Gastrocnemius medialis (tissue), 4 donors: ENCODE data around the gene TLL2.

Source experiments
- POLR2A ChIP-seq, 2 donors: fragments of 450-650 bp; IDR thresholded peaks; one replicate each; pipeline ENCODE4 v1.6.1; 2017; ENCODE audit warnings: antibody characterized with exemption in 2 of 2, mild to moderate bottlenecking in 2 of 2, moderate library complexity in 2 of 2
- TF ChIP-seq, protein P1 (sequence below), 5 experiments: fragments of 450-650 bp in 3 of 5; fragments of 200-600 bp in 2 of 5; sonication (generic) in 2 of 5; IDR thresholded peaks in 4 of 5; conservative IDR thresholded peaks in 1 of 5; 1 replicate in 4 of 5; 2 replicates in 1 of 5; pipeline ENCODE4 v1.5.1; 2016 to 2019; ENCODE audit warnings: antibody characterized with exemption in 5 of 5, mild to moderate bottlenecking in 3 of 5, moderate library complexity in 3 of 5

DNA sequence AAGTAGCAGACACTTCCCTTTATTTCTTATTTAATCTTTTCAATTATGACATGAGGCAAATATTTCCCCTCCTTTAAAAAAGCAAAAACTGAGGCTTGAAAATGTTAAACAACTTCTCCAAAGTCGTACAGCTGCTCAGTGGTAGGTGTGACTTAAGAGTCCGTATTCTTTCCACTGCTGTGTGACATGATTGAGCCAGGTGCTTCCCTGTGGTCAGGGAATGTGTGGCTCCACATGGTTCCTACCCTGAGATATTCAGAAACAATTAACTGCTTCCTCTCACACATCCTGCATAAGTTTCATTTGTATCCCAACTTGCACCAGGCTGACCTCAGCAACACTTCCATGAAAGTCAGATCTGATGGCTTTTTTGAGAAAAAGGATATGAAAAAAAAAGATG lies 168.5 kb downstream of the TLL2 start:
- no peak for TF ChIP-seq POLR2A (IDR thresholded peaks at IDR 0.05)
- TF ChIP-seq, protein P1, sequence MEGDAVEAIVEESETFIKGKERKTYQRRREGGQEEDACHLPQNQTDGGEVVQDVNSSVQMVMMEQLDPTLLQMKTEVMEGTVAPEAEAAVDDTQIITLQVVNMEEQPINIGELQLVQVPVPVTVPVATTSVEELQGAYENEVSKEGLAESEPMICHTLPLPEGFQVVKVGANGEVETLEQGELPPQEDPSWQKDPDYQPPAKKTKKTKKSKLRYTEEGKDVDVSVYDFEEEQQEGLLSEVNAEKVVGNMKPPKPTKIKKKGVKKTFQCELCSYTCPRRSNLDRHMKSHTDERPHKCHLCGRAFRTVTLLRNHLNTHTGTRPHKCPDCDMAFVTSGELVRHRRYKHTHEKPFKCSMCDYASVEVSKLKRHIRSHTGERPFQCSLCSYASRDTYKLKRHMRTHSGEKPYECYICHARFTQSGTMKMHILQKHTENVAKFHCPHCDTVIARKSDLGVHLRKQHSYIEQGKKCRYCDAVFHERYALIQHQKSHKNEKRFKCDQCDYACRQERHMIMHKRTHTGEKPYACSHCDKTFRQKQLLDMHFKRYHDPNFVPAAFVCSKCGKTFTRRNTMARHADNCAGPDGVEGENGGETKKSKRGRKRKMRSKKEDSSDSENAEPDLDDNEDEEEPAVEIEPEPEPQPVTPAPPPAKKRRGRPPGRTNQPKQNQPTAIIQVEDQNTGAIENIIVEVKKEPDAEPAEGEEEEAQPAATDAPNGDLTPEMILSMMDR (IDR thresholded peaks at IDR 0.05 in 4 of 5, conservative IDR thresholded peaks at IDR 0.05 in 1 of 5) = no peak
